Measurements from ENCODE around the gene CCDC136.

CCDC136 gene

DNA sequence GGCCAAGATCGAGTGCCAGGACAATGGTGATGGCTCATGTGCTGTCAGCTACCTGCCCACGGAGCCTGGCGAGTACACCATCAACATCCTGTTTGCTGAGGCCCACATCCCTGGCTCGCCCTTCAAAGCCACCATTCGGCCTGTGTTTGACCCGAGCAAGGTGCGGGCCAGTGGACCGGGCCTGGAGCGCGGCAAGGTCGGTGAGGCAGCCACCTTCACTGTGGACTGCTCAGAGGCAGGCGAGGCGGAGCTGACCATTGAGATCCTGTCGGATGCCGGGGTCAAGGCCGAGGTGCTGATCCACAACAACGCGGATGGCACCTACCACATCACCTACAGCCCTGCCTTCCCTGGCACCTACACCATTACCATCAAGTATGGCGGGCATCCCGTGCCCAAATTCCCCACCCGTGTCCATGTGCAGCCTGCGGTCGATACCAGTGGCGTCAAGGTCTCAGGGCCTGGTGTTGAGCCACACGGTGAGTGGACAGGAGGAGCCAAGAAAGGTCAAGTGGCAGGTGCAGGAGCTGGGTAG is 53.1 kb downstream of the CCDC136 start:
- DNase-seq (ENCODE audit: low read depth): no peak

DNA sequence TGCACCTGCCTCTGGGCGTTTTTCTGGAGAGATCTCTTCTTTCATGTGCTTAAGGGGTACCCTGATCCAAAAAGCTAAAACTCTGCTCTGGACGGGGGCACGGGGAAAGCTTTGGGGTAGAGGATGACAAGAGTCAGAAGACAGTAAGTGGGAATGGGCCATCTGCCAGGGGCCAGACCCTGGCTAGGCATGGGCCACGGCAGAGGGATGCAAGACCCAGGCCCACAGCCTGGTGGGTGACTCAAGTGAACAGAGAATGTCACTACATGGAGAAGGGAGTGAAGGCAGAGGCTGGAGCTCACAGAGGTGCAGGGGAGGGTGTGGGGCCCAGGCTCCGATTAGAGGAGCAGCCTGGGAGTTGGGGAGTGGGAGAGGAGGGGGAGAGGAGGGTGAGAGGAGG is 53.7 kb downstream of the CCDC136 start:
- no peak for DNase-seq (ENCODE audit: low read depth)

DNA sequence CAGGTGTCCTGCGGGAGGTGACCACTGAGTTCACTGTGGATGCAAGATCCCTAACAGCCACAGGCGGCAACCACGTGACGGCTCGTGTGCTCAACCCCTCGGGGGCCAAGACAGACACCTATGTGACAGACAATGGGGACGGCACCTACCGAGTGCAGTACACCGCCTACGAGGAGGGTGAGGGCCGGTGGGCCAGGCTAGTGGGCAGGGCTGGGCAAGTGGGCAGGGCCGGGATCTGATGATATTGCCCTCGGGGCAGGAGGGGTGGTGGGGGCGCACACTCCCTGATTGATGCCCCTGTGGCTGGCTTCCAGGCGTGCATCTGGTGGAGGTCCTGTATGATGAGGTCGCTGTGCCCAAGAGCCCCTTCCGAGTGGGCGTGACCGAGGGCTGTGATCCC is 54.2 kb downstream of the CCDC136 start:
- no peak for DNase-seq (ENCODE audit: low read depth)

DNA sequence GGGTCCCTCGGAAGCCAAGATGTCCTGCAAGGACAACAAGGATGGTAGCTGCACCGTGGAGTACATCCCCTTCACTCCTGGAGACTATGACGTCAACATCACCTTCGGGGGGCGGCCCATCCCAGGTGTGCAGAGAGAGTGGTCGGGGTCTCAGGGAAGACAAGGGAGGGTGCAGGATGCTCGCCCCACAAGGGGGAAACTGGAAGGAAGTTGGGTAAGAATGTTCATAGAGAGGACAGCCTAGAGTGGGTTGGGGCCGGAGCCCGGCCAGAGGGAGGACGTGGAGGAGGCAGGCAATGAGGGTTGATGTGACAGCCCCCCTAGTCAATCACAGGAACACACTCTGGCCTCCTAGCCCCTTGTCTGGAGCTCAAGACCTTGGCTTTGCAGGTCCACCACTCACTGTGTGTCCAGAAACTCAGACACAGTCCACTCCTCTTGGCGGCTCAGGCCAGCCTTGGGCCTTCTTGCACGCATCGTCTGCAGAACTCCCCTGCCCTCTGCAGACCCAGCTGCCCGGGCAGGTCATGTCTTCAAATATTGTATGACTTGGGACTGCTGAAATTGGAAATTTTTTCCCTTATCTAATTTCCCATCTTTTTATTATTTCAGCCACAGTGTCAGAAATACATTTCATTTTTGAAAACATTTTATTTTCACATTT is 55.1 kb downstream of the CCDC136 start:
- no peak for DNase-seq (ENCODE audit: low read depth)

DNA sequence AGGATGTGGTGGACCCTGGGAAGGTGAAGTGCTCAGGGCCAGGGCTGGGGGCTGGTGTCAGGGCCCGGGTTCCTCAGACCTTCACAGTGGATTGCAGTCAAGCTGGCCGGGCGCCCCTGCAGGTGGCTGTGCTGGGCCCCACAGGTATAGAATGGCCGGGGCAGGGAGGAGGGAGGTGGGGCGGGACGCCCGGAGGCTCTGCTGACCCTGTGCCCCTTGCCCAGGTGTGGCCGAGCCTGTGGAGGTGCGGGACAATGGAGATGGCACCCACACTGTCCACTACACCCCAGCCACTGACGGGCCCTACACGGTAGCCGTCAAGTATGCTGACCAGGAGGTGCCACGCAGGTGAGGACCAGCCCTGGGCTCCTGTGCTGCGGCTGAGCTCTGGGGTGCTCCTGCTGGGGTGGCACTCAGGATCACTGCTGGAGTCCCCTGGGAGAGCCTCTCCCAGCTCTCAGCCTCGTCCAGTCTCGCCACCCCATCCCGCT is 56.0 kb downstream of the CCDC136 start:
- no peak for DNase-seq (ENCODE audit: low read depth)

DNA sequence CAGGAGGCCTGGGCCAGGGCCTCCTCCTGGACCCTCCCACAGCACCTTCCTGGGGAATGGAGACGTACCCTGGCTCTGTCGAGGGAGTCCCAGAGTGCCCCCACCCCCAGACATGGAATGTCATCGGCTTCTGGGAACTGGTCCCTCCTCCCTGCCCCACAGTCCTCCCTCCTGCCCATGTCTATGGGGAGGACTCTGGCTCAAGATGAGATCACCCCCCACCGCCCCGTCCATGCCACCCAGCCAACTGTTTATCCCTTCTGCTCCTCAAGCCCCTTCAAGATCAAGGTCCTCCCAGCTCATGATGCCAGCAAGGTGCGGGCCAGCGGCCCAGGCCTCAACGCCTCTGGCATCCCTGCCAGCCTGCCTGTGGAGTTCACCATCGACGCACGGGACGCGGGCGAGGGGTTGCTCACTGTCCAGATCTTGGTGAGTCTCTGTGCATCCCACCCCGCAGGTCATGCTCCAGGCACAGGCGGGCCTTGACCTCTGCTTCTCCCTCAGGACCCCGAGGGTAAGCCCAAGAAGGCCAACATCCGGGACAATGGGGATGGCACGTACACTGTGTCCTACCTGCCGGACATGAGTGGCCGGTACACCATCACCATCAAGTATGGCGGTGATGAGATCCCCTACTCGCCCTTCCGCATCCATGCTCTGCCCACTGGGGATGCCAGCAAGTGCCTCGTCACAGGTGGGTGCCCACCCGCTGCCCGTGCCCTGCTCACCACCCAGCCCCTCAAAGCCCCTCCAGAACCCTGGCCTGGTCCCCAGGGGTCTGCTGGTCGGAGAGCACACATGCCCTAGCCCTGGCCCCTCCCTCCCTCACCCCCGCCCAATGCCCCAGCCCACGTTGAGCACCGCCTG is 56.8 kb downstream of the CCDC136 start:
- no peak for DNase-seq (ENCODE audit: low read depth)

DNA sequence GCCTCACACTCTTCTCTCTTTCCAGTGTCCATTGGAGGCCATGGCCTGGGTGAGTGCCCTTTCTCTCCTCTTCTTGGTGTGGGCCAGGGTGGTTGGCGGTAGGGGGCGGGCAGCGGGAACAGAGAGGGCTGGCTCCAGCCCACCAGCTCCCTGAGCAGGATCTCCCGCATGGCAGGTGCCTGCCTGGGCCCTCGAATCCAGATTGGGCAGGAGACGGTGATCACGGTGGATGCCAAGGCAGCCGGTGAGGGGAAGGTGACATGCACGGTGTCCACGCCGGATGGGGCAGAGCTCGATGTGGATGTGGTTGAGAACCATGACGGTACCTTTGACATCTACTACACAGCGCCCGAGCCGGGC is 57.4 kb downstream of the CCDC136 start:
- DNase-seq (ENCODE audit: low read depth): no peak

DNA sequence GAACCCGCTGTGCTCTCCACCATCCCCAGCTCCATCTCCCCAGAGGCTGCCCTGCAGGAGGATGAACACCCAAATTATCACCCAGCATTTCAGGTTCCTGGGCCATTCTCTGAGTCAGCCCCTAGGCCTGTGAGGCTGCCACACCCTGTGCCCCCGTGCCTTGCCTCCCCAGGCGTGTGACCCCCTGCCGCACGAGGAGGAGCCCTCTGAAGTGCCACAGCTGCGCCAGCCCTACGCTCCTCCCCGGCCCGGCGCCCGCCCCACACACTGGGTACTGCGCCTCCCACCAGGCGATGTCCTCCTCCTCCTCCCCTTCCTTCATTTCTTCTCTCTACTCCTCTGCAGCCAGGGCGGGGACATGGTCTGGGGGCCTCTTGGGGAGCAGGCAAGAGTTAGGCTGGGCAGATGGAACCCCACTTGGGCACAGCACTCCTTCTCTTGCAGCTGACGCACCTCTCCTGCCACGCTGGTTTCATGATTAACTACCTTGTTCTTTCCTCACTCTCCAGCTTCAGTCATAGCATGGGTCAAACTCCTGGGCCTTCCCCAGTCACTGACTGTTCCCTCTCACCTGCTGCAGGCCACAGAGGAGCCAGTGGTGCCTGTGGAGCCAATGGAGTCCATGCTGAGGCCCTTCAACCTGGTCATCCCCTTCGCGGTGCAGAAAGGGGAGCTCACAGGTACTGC is 58.2 kb downstream of the CCDC136 start:
- no peak for DNase-seq (ENCODE audit: low read depth)

DNA sequence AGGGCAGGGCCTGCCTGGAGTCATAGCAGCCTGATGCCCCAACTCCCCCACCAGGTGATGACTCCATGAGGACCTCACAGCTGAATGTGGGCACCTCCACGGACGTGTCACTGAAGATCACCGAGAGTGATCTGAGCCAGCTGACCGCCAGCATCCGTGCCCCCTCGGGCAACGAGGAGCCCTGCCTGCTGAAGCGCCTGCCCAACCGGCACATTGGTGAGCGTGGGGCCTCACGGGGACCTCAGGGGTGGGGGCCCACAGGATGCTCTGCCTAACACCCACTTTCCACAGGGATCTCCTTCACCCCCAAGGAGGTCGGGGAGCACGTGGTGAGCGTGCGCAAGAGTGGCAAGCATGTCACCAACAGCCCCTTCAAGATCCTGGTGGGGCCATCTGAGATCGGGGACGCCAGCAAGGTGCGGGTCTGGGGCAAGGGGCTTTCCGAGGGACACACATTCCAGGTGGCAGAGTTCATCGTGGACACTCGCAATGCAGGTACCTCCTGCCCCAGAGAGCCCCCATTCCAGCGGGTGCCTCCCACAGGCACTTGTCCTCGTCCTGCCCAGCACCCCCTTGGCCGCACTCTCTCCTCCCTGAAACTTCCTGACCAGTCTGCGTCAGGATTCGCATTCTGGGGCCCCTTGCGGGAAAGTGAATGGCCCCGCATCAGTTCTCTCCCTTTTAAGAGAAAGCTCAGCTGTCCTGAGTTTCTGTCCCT is 60.9 kb downstream of the CCDC136 start:
- DNase-seq (ENCODE audit: low read depth): no peak

DNA sequence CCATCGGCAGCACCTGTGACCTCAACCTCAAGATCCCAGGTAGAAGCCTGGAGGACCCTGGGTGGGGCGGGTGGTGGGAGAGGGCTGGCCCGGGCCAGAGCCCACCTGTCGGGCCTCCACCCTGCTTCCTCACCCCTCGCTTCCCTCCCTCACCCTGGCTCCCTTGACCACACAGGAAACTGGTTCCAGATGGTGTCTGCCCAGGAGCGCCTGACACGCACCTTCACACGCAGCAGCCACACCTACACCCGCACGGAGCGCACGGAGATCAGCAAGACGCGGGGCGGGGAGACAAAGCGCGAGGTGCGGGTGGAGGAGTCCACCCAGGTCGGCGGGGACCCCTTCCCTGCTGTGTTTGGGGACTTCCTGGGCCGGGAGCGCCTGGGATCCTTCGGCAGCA is 62.0 kb downstream of the CCDC136 start:
- DNase-seq (ENCODE audit: low read depth): no peak

DNA sequence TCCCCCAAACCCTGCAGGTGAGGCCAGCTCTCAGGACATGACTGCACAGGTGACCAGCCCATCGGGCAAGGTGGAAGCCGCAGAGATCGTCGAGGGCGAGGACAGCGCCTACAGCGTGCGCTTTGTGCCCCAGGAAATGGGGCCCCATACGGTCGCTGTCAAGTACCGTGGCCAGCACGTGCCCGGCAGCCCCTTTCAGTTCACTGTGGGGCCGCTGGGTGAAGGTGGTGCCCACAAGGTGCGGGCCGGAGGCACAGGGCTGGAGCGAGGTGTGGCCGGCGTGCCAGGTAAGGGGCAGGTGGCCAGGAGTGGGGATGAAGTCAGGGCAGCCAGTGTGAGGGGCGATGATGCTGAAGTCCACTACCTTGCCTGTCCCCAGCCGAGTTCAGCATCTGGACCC is 62.6 kb downstream of the CCDC136 start:
- DNase-seq (ENCODE audit: low read depth): no peak

DNA sequence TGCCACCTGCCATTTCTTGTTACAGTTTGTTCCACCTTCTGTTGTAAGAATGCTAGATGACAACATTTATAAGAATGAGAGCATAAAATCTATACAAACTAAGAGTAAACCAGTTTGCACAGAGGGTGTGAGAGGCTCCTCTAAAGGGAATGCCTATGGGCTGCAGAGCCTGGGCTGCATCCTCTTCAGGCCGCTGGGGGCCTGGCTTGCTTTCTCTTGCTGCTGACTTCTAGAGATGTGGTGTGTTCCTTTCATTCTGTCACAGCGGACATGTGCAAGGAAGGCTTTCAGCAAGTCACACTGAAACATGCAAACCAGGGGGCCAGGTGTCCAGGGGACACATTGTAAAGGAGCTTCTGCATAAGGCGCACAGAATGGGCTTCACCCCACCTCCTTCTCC is 63.8 kb downstream of the CCDC136 start:
- no peak for DNase-seq (ENCODE audit: low read depth)

DNA sequence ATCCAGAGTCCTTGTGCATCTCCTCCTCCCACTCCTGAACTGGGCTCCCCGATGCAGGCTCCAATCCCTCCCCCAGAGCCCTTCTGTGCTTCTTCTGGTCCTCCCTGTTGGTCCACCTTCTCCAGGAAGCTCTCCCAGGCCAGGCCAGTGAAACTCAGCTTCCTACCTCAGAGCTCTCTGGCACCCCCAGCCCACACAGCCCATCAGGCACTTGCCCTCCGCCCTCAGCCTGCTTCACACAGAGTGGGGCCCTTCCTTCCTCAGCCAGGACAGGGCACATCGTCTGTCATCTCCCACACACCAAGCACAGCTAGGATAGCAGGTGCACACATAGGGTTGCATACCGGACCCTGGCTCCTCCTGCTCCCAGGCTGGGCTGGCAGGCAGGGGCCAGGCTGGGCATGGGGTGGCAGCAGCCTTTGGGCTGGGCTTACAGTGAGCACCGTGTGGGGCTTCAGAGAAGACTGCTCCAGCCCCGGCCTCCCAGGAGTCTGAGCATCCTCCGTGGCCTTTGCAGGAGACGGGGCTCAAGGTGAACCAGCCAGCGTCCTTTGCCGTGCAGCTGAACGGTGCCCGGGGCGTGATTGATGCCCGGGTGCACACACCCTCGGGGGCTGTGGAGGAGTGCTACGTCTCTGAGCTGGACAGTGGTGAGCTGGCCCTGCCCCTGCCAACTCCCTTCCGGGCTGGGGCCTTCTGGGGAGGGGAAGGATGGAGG is 64.4 kb downstream of the CCDC136 start:
- DNase-seq (ENCODE audit: low read depth): no peak

DNA sequence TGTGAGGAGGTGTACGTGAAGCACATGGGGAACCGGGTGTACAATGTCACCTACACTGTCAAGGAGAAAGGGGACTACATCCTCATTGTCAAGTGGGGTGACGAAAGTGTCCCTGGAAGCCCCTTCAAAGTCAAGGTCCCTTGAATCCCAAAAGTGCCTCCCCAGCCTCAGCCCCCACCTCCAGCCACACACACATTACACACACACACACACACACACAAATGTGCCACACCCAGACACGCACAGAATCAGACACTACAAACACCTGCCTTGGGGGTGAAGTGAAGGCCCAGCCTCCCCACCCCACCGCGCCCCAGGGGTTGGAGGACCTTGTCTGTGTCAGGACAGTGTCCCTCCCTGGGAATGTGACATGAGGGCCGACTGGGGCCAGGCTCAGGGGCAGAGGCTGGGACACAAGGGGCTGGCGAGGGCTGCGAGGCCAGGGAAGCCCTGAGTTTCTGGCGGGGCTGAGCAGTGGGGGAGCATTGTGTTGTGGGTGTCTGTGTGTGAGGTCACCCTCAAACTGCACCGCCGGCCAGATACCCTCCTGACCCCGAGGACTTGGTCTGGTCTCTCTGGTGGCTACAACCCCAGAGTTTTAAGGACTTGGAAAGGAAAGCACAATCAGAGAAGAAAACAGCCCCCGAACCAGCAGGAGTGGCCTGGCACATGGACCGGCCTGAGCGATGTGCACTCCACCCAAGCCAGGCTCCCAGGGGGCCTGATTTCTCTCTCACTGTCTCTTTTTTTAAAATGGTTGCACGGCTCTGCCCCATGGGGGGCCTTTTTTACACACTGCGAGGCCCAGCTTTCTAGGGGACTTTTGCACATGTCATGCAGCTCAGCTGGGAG is 66.8 kb downstream of the CCDC136 start:
- no peak for DNase-seq (ENCODE audit: low read depth)

DNA sequence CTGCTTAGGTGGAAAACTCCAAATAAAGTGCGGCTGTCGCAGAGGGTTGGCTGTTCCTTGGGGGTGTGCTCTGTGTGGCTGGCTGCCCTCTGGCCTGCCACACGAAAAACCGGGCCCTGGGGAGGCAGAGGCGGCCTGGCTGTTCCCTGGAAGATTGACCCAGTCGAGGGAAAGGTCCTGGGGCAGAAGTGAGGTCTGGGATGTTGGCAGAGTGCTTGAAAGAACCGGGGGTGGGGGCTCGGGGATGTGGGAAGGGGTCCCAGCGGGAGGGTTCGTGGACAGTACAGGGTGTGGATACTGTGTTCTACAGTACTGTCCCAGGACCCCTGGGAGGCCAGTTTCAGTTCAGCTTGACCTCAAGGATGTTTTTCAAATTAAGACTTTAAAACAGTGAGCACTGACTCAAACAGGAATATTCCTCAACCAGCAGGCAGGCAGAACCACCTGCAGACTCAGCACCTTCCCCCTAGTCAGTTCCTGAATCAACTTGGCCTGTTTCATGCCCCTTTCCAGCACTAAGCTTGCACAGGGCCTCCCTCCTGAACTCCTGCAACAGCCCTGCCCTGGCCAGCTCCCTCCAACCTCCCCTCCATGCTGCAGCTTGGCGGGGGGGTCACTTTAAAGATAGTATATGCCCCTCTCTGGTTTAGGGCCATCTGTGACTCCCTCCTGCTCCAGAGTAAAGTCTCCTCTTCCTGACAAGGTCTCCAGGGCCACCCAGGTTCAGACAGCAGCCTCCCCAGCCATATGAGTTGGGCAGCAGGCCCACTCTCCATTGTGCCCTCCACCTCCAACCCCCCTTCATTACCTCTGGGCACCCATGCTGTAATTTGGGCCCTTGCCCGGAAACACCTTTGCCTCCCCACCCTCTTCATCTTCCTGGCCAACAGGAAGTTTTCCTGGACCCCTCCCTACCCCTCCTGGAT is 67.7 kb downstream of the CCDC136 start:
- no peak for DNase-seq (ENCODE audit: low read depth)

DNA sequence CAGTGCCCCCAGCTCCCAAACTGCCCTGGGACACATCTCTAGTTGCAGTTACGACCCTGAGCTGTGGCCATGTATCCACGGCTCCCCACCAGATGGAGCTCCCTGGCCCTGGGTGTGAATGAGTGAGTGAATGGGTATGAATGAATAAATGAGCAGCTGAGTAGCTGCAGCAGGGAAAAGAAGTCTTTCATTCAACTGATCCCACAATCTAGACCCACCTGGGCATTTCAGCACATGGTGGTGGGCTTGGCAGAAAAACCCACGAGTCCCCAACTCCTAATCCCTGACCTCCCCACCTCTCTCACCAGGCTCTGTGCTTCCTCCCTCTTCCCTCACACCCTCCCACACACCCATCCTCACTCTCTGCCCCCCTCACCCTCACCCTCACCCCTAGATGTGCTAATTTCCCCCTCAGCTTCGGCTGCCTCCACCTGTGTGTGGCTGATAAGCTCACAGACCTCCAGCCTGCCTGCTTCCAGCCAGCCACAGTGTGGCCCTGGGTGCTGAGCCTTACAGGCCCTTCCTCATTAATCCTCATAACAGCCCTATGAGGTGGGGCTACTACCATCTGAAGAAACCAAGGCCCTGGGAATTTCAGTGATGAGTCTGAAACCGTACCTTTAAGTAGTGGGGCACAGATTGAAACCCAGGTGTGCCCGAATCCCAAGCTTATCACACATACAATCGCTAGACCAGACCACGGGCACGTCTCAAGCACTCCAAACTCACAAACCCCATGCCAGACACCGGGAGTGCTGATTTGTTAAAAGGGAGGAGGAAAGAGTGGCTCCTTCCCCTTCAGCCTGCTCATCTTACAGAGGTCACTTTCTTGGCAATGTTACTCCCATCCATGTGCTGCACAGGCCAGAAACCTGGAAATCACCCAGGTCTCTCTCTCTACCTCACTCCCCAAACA is 68.6 kb downstream of the CCDC136 start:
- no peak for DNase-seq (ENCODE audit: low read depth)

DNA sequence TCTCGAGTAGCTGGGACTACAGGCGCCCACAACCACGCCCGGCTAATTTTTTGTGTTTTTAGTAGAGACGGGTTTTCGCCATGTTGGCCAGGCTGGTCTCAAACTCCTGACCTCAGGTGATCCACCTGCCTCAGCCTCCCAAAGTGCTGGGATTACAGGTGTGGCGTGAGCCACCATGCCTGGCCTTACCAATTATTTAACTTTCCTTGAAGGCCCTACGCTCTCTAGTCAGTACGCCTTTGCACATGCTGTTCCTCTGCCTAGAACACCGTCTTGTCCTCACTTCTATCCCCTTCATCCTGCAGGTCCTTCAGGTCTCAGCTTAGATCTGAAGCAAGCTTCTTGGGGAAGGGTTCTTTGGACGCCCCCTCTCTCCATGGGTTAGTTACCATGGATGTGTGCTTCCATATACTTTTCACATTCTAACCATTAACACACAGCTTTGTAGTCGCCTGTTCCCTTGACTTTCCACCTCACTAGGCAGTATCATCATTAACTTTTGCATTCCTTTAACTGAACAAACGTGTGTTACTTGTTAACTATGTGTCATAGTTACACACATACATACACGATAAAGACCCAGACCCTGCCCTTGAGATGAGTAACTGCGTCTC is 70.3 kb downstream of the CCDC136 start:
- DNase-seq (ENCODE audit: low read depth): no peak

Data from activated T-cell treated with anti-CD3 and anti-CD28 coated beads for 48 hours (primary cell).